Erythroblast (primary cell): ENCODE results near the gene SGF29.

Experiments used
- GATA1 ChIP-seq: IDR thresholded peaks from 2 replicates; pipeline ENCODE4 v1.6.1; 2011; ENCODE audit warnings: low read depth, mild to moderate bottlenecking, control low read depth, low read length, moderate library complexity
- POLR2A ChIP-seq: IDR thresholded peaks from 2 replicates; pipeline ENCODE4 v1.6.1; 2011; ENCODE audit warnings: mild to moderate bottlenecking, low read length

- no peak for TF ChIP-seq POLR2A
- TF ChIP-seq GATA1 = no peak
These were observed 15.6 kb upstream of the SGF29 start for GRCh38 chr16:28537964-28538732.
